ENCODE results near the gene CTU2. TPM values are rescaled to one million over a fixed set of nuclear protein-coding genes. Genes with fewer than 3 reads are reported as not detected.
A peak's percentile ranks its signal among the peaks of the same experiment; 100 is the strongest.

The CTU2 gene
- total and polyA plus RNA-seq, 10 of the 15 experiments (the other 5 are each of a cell fraction or from before 2014, with no cell fraction given): 0.32 to 44.5 (median 18.2) TPM

- no peak for TF ChIP-seq NFXL1 (IDR thresholded peaks at IDR 0.05; ENCODE audit: borderline replicate concordance)
- no peak for TF ChIP-seq SMAD1 (IDR thresholded peaks at IDR 0.05; ENCODE audit: low read depth, partially characterized antibody)
- no peak for TF ChIP-seq NKRF (conservative IDR thresholded peaks at IDR 0.05)
- no peak for TF ChIP-seq HSF1 (IDR thresholded peaks at IDR 0.05; ENCODE audit: low read depth, low read length)
- peak; percentile 40 to 60 (median 60) for TF ChIP-seq CTCF (IDR thresholded peaks at IDR 0.05 in 2 of 3, conservative IDR thresholded peaks at IDR 0.05 in 1 of 3; ENCODE audit: control insufficient read depth in 2 of 3, extremely low read depth in 1 of 3, insufficient read depth in 1 of 3, low read depth in 3 of 3, low read length in 3 of 3)
- no peak for TF ChIP-seq USF2 (IDR thresholded peaks at IDR 0.05; ENCODE audit: borderline replicate concordance, low read depth, low read length)
- TF ChIP-seq SPI1 (IDR thresholded peaks at IDR 0.05; ENCODE audit: borderline replicate concordance, insufficient read depth, low read depth, low read length): no peak
Observed at GRCh38 chr16:88685156-88686061, 20.9 kb upstream of the CTU2 start (continued).

Data from GM12878 (cell line).